ENCODE results near the gene SLC35A1.

Gene SLC35A1

DNA sequence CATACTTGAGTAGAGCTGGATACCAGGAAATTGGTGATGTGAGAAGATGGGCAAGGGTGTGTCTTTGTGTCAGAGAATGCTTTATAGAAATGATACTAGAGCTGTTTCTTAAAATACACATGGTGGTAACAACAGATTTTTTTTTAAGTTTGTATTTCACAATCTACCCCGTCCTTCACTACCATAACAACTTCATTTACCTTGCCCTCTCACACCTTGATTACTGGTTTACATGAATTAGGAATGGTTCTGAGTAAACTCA is 71.6 kb downstream of the SLC35A1 start:
- H3K4me3 ChIP-seq (ENCODE audit: severe bottlenecking): no peak overlapping the region
- H3K9me3 ChIP-seq (ENCODE audit: severe bottlenecking): no peaks in the 10 kb centered on the region
- peaks cover 51% of the 10 kb centered on the region for H3K36me3 ChIP-seq (ENCODE audit: low read depth)
- no peak overlapping the region for H3K27ac ChIP-seq (ENCODE audit: poor library complexity, severe bottlenecking)
- TF ChIP-seq, protein P1, sequence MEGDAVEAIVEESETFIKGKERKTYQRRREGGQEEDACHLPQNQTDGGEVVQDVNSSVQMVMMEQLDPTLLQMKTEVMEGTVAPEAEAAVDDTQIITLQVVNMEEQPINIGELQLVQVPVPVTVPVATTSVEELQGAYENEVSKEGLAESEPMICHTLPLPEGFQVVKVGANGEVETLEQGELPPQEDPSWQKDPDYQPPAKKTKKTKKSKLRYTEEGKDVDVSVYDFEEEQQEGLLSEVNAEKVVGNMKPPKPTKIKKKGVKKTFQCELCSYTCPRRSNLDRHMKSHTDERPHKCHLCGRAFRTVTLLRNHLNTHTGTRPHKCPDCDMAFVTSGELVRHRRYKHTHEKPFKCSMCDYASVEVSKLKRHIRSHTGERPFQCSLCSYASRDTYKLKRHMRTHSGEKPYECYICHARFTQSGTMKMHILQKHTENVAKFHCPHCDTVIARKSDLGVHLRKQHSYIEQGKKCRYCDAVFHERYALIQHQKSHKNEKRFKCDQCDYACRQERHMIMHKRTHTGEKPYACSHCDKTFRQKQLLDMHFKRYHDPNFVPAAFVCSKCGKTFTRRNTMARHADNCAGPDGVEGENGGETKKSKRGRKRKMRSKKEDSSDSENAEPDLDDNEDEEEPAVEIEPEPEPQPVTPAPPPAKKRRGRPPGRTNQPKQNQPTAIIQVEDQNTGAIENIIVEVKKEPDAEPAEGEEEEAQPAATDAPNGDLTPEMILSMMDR (IDR thresholded peaks at IDR 0.05; ENCODE audit: poor library complexity, severe bottlenecking): no peak
- H3K27me3 ChIP-seq (ENCODE audit: insufficient read depth, poor library complexity, severe bottlenecking): no peaks in the 10 kb centered on the region
- DNase-seq (ENCODE audit: low spot score): no peak
- no peaks in the 10 kb centered on the region for H3K4me1 ChIP-seq (ENCODE audit: insufficient read depth, poor library complexity, severe bottlenecking)
- ATAC-seq (ENCODE audit: low read depth): no peak

DNA sequence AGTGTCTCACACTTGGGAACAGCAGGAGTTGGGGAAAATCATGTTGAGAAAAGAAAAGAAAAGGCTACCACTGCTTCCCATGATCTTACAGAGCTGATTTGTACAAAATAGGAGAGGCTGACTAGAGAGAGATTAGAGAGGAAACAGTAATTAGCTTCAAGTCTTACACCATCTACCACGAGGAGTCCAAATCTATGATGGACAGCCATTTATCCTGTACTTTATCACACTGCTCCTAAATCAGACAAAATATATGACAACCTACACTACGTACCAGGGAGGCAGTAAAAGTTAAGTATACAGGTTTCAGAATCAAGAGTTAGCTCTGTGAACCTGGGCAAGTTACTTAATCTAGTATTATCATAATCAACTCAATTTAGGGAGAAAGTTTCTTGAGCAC is 79.0 kb downstream of the SLC35A1 start:
- no peak for DNase-seq (ENCODE audit: low spot score)
- Histone ChIP-seq H3K27me3 (ENCODE audit: insufficient read depth, poor library complexity, severe bottlenecking) (no peaks in the 10 kb centered on the region), H3K4me1 (ENCODE audit: insufficient read depth, poor library complexity, severe bottlenecking) (no peaks in the 10 kb centered on the region), H3K4me3 (ENCODE audit: severe bottlenecking) (no peak overlapping the region), H3K27ac (ENCODE audit: poor library complexity, severe bottlenecking) (no peak overlapping the region), H3K36me3 (ENCODE audit: low read depth) (peaks cover 73% of the 10 kb centered on the region), H3K9me3 (ENCODE audit: severe bottlenecking) (no peaks in the 10 kb centered on the region)
- no peak for ATAC-seq (ENCODE audit: low read depth)
- TF ChIP-seq, protein P1 (IDR thresholded peaks at IDR 0.05; ENCODE audit: poor library complexity, severe bottlenecking): no peak

DNA sequence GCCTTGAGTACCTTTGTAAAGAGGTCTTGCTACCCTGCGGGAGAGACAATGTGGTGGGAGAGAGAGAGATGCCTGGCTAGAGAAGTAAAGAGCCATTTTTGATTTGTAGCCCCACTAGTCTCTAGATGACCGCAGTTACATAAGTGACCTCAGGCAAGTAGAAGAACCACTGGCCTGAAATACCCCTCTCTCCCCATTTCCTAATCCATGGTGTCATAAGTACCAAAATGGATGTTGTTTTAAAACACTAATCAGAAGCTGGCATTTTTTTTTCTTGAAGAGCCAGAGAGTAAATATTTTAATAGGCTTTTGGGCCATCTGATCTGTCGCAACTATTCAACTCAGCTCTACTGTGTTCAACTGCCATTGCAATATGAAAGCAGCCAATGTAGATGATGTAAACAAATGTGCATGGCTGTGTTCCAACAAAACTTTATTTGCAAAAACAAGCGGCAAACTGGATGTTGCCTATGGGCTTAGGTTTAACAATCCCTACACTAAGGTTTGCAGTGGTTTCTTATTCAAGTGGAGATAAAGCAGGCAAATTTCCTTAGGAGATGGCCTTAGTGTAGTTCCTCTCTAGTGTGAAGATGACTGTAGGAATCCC is 80.5 kb downstream of the SLC35A1 start:
- Histone ChIP-seq H3K4me3 (ENCODE audit: severe bottlenecking) (no peak overlapping the region), H3K9me3 (ENCODE audit: severe bottlenecking) (no peaks in the 10 kb centered on the region), H3K27me3 (ENCODE audit: insufficient read depth, poor library complexity, severe bottlenecking) (no peaks in the 10 kb centered on the region), H3K4me1 (ENCODE audit: insufficient read depth, poor library complexity, severe bottlenecking) (no peaks in the 10 kb centered on the region), H3K36me3 (ENCODE audit: low read depth) (peaks cover 65% of the 10 kb centered on the region), H3K27ac (ENCODE audit: poor library complexity, severe bottlenecking) (no peak overlapping the region)
- DNase-seq (ENCODE audit: low spot score): no peak
- TF ChIP-seq, protein P1 (IDR thresholded peaks at IDR 0.05; ENCODE audit: poor library complexity, severe bottlenecking): no peak
- no peak for ATAC-seq (ENCODE audit: low read depth)

DNA sequence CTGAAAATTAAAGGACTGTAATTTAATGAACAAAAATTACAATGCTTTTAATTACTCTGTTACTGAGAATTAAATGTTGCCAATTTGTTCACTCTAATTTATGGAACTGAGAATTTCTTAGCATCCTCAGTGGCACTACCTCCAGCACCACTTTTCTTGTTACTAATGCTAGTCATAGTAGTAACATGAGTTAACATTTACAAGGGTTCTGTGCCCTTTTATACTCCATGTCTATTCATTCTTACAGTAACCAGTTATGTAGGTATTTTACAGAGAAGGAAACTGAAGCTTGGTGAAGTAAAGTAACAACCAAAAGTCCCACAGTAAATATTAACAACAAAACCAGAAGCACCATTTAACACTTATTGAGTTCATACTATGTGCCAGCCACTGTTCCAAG is 82.7 kb downstream of the SLC35A1 start:
- TF ChIP-seq, protein P1 (IDR thresholded peaks at IDR 0.05; ENCODE audit: poor library complexity, severe bottlenecking): no peak

DNA sequence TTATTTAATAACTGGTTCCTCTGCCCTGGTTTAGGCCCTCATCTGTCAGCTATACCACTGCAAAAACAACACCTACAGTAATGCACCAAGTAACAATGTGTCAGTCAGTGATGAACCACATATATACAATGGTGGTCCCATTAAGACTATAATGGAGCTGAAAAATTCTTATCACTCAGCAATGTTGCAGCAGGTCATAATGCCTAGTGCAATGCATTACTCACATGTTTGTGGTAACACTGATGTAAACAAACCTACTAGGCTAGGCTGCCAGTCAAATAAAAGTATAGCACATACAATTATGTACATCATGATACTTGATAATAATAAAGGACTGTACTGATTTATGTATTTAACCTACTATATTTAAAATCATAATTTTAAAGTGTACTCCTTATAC is 85.7 kb downstream of the SLC35A1 start:
- Histone ChIP-seq H3K27me3 (ENCODE audit: insufficient read depth, poor library complexity, severe bottlenecking) (no peaks in the 10 kb centered on the region), H3K4me3 (ENCODE audit: severe bottlenecking) (no peak overlapping the region), H3K9me3 (ENCODE audit: severe bottlenecking) (no peaks in the 10 kb centered on the region), H3K27ac (ENCODE audit: poor library complexity, severe bottlenecking) (no peak overlapping the region), H3K4me1 (ENCODE audit: insufficient read depth, poor library complexity, severe bottlenecking) (no peaks in the 10 kb centered on the region), H3K36me3 (ENCODE audit: low read depth) (peaks cover 79% of the 10 kb centered on the region)
- TF ChIP-seq, protein P1 (IDR thresholded peaks at IDR 0.05; ENCODE audit: poor library complexity, severe bottlenecking): no peak
- ATAC-seq (ENCODE audit: low read depth): no peak
- no peak for DNase-seq (ENCODE audit: low spot score)

More for the DNA sequence above, 82.7 kb downstream of the SLC35A1 start:
- H3K4me1 ChIP-seq (ENCODE audit: insufficient read depth, poor library complexity, severe bottlenecking): no peaks in the 10 kb centered on the region
- H3K27ac ChIP-seq (ENCODE audit: poor library complexity, severe bottlenecking): no peak overlapping the region
- no peaks in the 10 kb centered on the region for H3K27me3 ChIP-seq (ENCODE audit: insufficient read depth, poor library complexity, severe bottlenecking)
- H3K36me3 ChIP-seq (ENCODE audit: low read depth): peaks cover 63% of the 10 kb centered on the region
- ATAC-seq (ENCODE audit: low read depth) (no peak), DNase-seq (ENCODE audit: low spot score) (no peak)
- H3K4me3 ChIP-seq (ENCODE audit: severe bottlenecking): no peak overlapping the region
- no peaks in the 10 kb centered on the region for H3K9me3 ChIP-seq (ENCODE audit: severe bottlenecking)

All from RWPE2 (cell line).